ENCODE results near the gene F2RL3. TPM values are rescaled to one million over a fixed set of nuclear protein-coding genes. Genes with fewer than 3 reads are reported as not detected.

F2RL3 gene
- total RNA-seq, 2 donors from 2014 or later = 1.5 to 2.0 TPM

DNA sequence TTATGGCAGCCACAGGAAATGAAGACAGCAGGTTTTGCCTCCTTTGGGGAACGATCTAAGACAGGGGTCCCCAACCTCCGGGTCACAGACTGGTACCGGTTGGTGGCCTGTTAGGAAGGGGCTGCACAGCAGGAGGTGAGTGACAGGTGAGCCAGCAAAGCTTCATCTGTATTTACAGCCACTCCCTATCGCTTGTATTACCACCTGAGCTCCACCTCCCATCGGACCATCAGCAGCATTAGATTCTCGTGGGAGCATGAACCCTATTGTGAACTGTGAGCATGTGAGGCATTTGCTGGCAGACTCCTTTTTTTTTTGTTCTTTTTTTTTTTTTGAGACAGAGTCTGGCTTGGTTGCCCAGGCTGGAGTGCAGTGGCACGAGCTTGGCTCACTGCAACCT is 22.2 kb downstream of the F2RL3 start:
- Mint-ChIP-seq H3K27me3 (no peaks in the 10 kb centered on the region), H3K4me3 (no peak overlapping the region), H3K27ac (no peak overlapping the region), H3K9me3 (peaks cover 10% of the 10 kb centered on the region), H3K4me1 (ENCODE audit: low read depth in 2 of 2) (no peaks in the 10 kb centered on the region), H3K36me3 (peaks cover 18% of the 10 kb centered on the region)
- ATAC-seq = no peak
- DNase-seq (ENCODE audit: low spot score) = no peak

DNA sequence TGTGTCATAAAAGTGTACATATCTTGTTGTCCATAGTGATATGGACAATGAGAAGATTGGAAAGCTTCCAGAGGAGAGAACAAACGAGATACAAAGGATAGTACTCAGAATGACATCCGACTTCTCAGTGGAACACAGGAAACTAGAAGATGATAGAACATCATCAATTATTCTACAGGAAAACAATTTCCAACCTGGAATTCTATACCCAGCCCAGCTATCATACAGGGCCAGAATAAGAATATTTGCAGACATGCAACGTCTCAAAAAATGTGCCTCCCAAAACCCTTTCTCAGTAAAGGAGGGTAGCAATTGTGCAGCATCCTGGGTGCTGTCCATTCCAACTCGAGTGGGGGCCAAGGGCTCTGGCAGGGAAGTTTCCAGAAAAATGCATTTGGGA is 24.0 kb downstream of the F2RL3 start:
- H3K36me3 Mint-ChIP-seq = peaks cover 18% of the 10 kb centered on the region
- no peak overlapping the region for H3K27ac Mint-ChIP-seq
- no peak for ATAC-seq
- H3K9me3 Mint-ChIP-seq = peaks cover 10% of the 10 kb centered on the region
- DNase-seq (ENCODE audit: low spot score) = no peak
- no peaks in the 10 kb centered on the region for H3K4me1 Mint-ChIP-seq (ENCODE audit: low read depth in 2 of 2)
- no peak overlapping the region for H3K4me3 Mint-ChIP-seq
- H3K27me3 Mint-ChIP-seq = peaks cover 5% of the 10 kb centered on the region in 2 donors

GRCh38 chr19:16914421-16914820 is 25.6 kb downstream of the F2RL3 start:
- ATAC-seq = no peak
- Mint-ChIP-seq H3K27ac (no peak overlapping the region), H3K36me3 (peaks cover 18% of the 10 kb centered on the region), H3K4me1 (ENCODE audit: low read depth in 2 of 2) (no peaks in the 10 kb centered on the region), H3K27me3 (peaks cover 5 to 13% of the 10 kb centered on the region in 2 donors), H3K9me3 (peaks cover 10% of the 10 kb centered on the region), H3K4me3 (no peak overlapping the region)
- DNase-seq (ENCODE audit: low spot score) = no peak

GRCh38 chr19:16915135-16915534 is 26.3 kb downstream of the F2RL3 start:
- Mint-ChIP-seq H3K27ac (no peak overlapping the region), H3K9me3 (peaks cover 10% of the 10 kb centered on the region), H3K4me1 (ENCODE audit: low read depth in 2 of 2) (no peaks in the 10 kb centered on the region), H3K4me3 (no peak overlapping the region), H3K36me3 (peaks cover 18% of the 10 kb centered on the region), H3K27me3 (peaks cover 7 to 18% of the 10 kb centered on the region in 2 donors)
- ATAC-seq (no peak), DNase-seq (ENCODE audit: low spot score) (no peak)

DNA sequence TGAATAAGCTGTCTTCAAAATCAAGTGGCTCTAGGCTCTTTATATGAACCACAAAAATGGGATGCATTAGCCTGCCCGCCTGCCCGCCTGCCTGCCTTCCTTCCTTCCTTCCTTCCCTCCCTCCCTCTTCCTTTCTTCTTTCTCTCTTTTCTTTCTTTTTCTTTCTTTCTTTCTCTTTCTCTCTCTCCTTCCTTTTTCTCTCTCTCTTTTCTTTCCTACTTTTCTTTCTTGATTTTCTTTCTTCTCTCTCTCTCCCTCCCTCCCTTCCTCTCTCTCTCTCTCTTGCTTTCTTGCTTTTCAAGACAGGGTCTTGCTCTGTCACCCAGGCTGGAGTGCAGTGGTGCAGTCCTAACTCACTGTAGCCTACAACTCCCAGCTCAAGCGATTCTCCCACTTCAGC is 26.9 kb downstream of the F2RL3 start:
- H3K27me3 Mint-ChIP-seq = peaks cover 7 to 18% of the 10 kb centered on the region in 2 donors
- H3K4me3 Mint-ChIP-seq = no peak overlapping the region
- peaks cover 10% of the 10 kb centered on the region for H3K9me3 Mint-ChIP-seq
- peaks cover 18% of the 10 kb centered on the region for H3K36me3 Mint-ChIP-seq
- no peaks in the 10 kb centered on the region for H3K4me1 Mint-ChIP-seq (ENCODE audit: low read depth in 2 of 2)
- H3K27ac Mint-ChIP-seq = no peak overlapping the region
- DNase-seq (ENCODE audit: low spot score) = no peak
- ATAC-seq = no peak

DNA sequence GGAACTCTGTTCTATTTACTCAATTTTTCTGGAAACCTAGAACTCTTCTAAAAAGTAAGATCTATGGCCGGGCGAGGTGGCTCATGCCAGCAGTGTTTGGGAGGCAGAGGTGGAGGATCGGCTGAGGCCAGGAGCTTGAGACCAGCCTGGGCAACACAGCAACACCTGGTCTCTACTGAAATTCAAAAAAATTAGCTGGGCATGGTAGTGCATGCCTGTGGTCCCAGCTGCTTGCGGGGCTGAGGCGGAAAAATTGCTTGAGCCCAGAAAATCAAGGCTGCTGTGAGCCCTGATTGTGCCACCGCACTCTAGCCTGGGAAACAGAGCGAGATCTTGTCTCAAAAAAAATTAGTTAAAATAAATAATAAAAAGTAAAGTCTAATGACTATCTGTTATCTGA is 28.6 kb downstream of the F2RL3 start:
- H3K4me3 Mint-ChIP-seq = no peak overlapping the region
- H3K36me3 Mint-ChIP-seq = peaks cover 12% of the 10 kb centered on the region
- DNase-seq (ENCODE audit: low spot score) = no peak
- no peak overlapping the region for H3K27ac Mint-ChIP-seq
- peaks cover 7 to 18% of the 10 kb centered on the region in 2 donors for H3K27me3 Mint-ChIP-seq
- no peak for ATAC-seq
- peaks cover 6% of the 10 kb centered on the region for H3K9me3 Mint-ChIP-seq
- peaks cover 0 to under 1% of the 10 kb centered on the region in 2 donors for H3K4me1 Mint-ChIP-seq (ENCODE audit: low read depth in 2 of 2)

GRCh38 chr19:16919496-16919895 is 30.7 kb downstream of the F2RL3 start:
- no peak overlapping the region for H3K4me3 Mint-ChIP-seq
- ATAC-seq (no peak), DNase-seq (ENCODE audit: low spot score) (no peak)
- H3K36me3 Mint-ChIP-seq = no peaks in the 10 kb centered on the region
- H3K27ac Mint-ChIP-seq = no peak overlapping the region
- H3K9me3 Mint-ChIP-seq = no peaks in the 10 kb centered on the region
- H3K4me1 Mint-ChIP-seq (ENCODE audit: low read depth in 2 of 2) = peaks cover 0 to 4% of the 10 kb centered on the region in 2 donors
- H3K27me3 Mint-ChIP-seq = peaks cover 9 to 18% of the 10 kb centered on the region in 2 donors

DNA sequence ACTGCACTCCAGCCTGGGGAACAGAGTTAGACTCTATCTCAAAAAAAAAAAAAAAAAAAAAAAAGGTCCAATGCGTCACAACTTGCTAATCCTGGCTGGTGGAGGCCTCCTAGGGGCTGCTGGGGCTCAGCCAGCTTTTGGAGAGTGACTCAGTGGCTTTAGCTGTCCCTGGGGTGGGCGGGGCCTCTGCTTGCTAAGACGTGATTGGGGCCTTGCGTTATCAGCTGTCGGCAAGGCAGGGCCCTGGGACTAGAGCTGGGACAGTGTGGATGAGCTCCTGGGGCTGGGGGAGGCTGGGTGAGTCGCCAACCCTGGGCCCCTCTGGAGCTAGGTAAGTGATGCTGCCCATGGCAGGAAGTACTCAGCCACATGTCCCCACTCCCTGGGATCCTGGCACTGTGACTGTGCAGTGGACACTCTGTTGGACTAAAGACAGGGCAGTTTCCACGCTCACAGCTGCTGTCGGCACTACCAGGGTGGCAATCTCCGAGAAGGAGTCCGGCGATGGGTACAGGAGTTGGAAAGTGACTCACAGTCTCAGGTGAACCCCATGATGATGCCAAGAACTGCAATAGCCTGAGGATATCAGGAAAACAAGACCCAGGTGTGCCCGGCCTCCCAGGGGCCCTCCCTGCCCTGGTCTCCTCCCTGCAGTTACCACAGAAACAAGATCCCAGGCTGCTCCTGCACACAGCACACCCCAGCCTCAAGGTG is 32.2 kb downstream of the F2RL3 start:
- Mint-ChIP-seq H3K27ac (no peak overlapping the region), H3K36me3 (no peaks in the 10 kb centered on the region), H3K27me3 (peaks cover 9 to 18% of the 10 kb centered on the region in 2 donors), H3K4me3 (no peak overlapping the region), H3K4me1 (ENCODE audit: low read depth in 2 of 2) (peaks cover 0 to 4% of the 10 kb centered on the region in 2 donors), H3K9me3 (no peaks in the 10 kb centered on the region)
- no peak for ATAC-seq
- DNase-seq (ENCODE audit: low spot score) = no peak

- ATAC-seq = no peak
These were observed 33.2 kb downstream of the F2RL3 start for GRCh38 chr19:16921766-16922591.

DNA sequence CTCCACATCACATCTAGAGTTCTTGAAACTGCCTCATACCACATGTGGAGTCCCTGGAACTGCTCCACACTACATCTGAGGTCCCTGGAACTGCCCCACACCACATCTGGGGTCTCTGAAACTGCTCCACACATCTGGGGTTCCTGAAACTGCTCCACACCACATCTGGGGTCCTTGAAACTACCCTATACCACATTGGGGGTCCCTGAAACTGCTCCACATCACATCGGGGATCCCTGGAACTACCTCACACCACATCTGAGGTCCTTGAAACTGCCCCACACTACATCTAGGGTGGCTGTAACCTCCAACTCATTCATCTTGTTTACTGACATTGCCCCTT is 33.8 kb downstream of the F2RL3 start:
- Mint-ChIP-seq H3K36me3 (peaks cover 6% of the 10 kb centered on the region), H3K27ac (no peak overlapping the region), H3K27me3 (peaks cover 6 to 13% of the 10 kb centered on the region in 2 donors), H3K9me3 (peaks cover 2% of the 10 kb centered on the region), H3K4me1 (ENCODE audit: low read depth in 2 of 2) (peaks cover 0 to 4% of the 10 kb centered on the region in 2 donors), H3K4me3 (no peak overlapping the region)
- no peak for ATAC-seq
- no peak for DNase-seq (ENCODE audit: low spot score)

More at GRCh38 chr19:16921766-16922591, 33.2 kb downstream of the F2RL3 start:
- peaks cover 2% of the 10 kb centered on the region for H3K9me3 Mint-ChIP-seq
- H3K27ac Mint-ChIP-seq = no peak overlapping the region
- H3K4me1 Mint-ChIP-seq (ENCODE audit: low read depth in 2 of 2) = peaks cover 0 to 4% of the 10 kb centered on the region in 2 donors
- peaks cover 8 to 14% of the 10 kb centered on the region in 2 donors for H3K27me3 Mint-ChIP-seq
- no peak for DNase-seq (ENCODE audit: low spot score)
- H3K4me3 Mint-ChIP-seq = no peak overlapping the region
- peaks cover 6% of the 10 kb centered on the region for H3K36me3 Mint-ChIP-seq

DNA sequence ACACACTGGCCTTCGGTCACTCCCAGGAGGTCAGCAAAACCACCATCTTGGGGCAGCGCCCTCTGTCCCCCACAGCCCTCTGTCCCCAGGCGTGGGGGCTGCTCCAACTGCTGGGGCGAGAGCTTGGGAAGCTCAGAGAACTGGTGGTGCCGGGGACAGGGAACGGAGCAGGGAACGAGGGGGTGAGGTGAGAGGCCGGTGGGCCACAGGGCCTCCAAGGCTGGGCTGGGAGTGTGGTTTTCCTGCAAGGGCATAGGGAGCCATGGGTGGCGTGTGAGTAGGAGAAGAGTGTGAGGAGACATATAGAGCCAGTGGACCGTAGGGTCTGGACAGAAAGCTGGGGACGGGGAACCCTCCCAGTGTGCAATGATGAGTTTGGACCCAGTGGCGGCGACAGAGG is 34.1 kb downstream of the F2RL3 start:
- DNase-seq (ENCODE audit: low spot score) = no peak
- peaks cover 6% of the 10 kb centered on the region for H3K36me3 Mint-ChIP-seq
- peaks cover 0 to 4% of the 10 kb centered on the region in 2 donors for H3K4me1 Mint-ChIP-seq (ENCODE audit: low read depth in 2 of 2)
- no peak overlapping the region for H3K4me3 Mint-ChIP-seq
- H3K27me3 Mint-ChIP-seq = peaks cover 6 to 13% of the 10 kb centered on the region in 2 donors
- H3K27ac Mint-ChIP-seq = no peak overlapping the region
- H3K9me3 Mint-ChIP-seq = peaks cover 2% of the 10 kb centered on the region
- ATAC-seq = no peak

DNA sequence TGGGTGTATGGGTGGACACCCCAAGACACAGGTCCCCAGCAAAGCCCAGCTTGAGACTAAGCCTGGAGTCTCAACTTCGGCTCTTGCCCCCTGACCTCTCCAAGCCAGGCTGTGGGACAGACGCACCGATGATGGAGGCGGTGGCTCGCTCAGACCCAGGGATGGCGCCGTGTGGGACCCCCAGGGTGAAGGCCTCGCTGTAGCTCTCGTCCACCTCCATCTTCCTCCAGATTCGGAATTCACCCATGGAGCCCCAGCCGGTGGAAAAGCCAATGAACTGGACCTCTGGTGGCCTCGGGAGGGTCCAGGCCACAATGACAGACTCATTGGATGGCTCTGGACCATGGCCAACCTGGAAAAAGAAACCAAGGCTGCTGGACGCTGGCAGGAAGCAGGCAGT is 39.1 kb downstream of the F2RL3 start:
- H3K4me3 Mint-ChIP-seq = no peak overlapping the region
- DNase-seq (ENCODE audit: low spot score) (no peak), ATAC-seq (no peak)
- no peaks in the 10 kb centered on the region for H3K4me1 Mint-ChIP-seq (ENCODE audit: low read depth in 2 of 2)
- no peak overlapping the region for H3K27ac Mint-ChIP-seq
- peaks cover 9 to 11% of the 10 kb centered on the region in 2 donors for H3K27me3 Mint-ChIP-seq
- peaks cover 6% of the 10 kb centered on the region for H3K36me3 Mint-ChIP-seq
- peaks cover 2% of the 10 kb centered on the region for H3K9me3 Mint-ChIP-seq

GRCh38 chr19:16928351-16928750 is 39.6 kb downstream of the F2RL3 start:
- H3K27ac Mint-ChIP-seq = no peak overlapping the region
- peaks cover 9 to 12% of the 10 kb centered on the region in 2 donors for H3K27me3 Mint-ChIP-seq
- peaks cover 8% of the 10 kb centered on the region for H3K36me3 Mint-ChIP-seq
- H3K4me3 Mint-ChIP-seq = no peak overlapping the region
- DNase-seq (ENCODE audit: low spot score) (no peak), ATAC-seq (no peak)
- peaks cover 4% of the 10 kb centered on the region for H3K9me3 Mint-ChIP-seq
- H3K4me1 Mint-ChIP-seq (ENCODE audit: low read depth in 2 of 2) = no peaks in the 10 kb centered on the region

DNA sequence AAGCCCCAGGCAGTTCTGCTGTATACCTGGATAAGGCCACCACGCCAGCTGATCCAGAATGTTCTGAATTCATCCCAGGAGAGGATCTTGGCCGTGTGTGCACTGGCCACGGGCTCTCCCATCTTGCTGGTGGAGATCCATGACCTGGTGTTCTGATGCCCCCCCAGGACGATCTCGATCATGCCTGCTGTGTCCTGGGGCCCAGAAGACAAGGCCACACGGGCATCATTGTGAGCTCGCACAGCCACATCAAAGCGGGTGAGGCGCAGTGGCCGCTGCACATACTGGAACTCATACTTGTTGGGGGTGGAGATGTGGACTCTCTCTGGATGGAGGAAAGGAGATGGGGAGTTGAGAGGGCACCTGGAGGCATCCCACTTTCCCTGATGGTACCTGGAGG is 40.1 kb downstream of the F2RL3 start:
- H3K4me3 Mint-ChIP-seq = no peak overlapping the region
- ATAC-seq (no peak), DNase-seq (ENCODE audit: low spot score) (no peak)
- peaks cover 10% of the 10 kb centered on the region for H3K9me3 Mint-ChIP-seq
- H3K36me3 Mint-ChIP-seq = peaks cover 13% of the 10 kb centered on the region
- peaks cover 9 to 15% of the 10 kb centered on the region in 2 donors for H3K27me3 Mint-ChIP-seq
- no peak overlapping the region for H3K27ac Mint-ChIP-seq
- H3K4me1 Mint-ChIP-seq (ENCODE audit: low read depth in 2 of 2) = no peaks in the 10 kb centered on the region
